GM21390 (cell line): ENCODE results near the gene NDUFA12.
"Not testable (repeated sequence)": the region's sequence is repeated elsewhere in the genome, so short reads cannot be mapped to it uniquely, and the experiment has no call there.

Experiments
- ATAC-seq: cut with Tn5 transposase; IDR thresholded peaks from one replicate; pipeline ENCODE4 v1.9.1; 2021; ENCODE audit not compliant: unreplicated experiment

Gene NDUFA12

GRCh38 chr12:95003213-95003920, at the start of gene NDUFA12:
NDUFA12 (minus strand) TSS chr12:95003697; CDS start chr12:95003680, 17 bp downstream.
- ATAC-seq, result peak; percentile 99

GRCh38 chr12:95051241-95051640, 47.7 kb upstream of the NDUFA12 start:
- ATAC-seq, result no peak

- no peak for ATAC-seq
Observed at GRCh38 chr12:95037906-95038305, 34.4 kb upstream of the NDUFA12 start.

GRCh38 chr12:95034750-95035149, 31.3 kb upstream of the NDUFA12 start:
- ATAC-seq, result no peak

- ATAC-seq, result no peak
Observed at GRCh38 chr12:95022477-95022876, 19.0 kb upstream of the NDUFA12 start.

- no peak for ATAC-seq
Observed at GRCh38 chr12:95017482-95017881, 14.0 kb upstream of the NDUFA12 start.

- ATAC-seq, result no peak
Observed at GRCh38 chr12:95016120-95016519, 12.6 kb upstream of the NDUFA12 start.

- no peak for ATAC-seq
Observed at GRCh38 chr12:95014554-95014953, 11.1 kb upstream of the NDUFA12 start.

- ATAC-seq, result no peak
Observed at GRCh38 chr12:95006206-95006605, 2.7 kb upstream of the NDUFA12 start.

- no peak for ATAC-seq
Observed at GRCh38 chr12:95004610-95005009, 1.1 kb upstream of the NDUFA12 start.

GRCh38 chr12:95003921-95004272, 400 bp upstream of the NDUFA12 start:
- ATAC-seq, result peak; percentile 5

GRCh38 chr12:95002754-95003153, 743 bp downstream of the NDUFA12 start:
- no peak for ATAC-seq

- ATAC-seq, result no peak
Observed at GRCh38 chr12:94998326-94998725, 5.2 kb downstream of the NDUFA12 start.

- ATAC-seq, result no peak
Observed at GRCh38 chr12:94997726-94998125, 5.8 kb downstream of the NDUFA12 start.

GRCh38 chr12:94997061-94997460, 6.4 kb downstream of the NDUFA12 start:
- ATAC-seq, result no peak

- ATAC-seq, result no peak
Observed at GRCh38 chr12:94994312-94994711, 9.2 kb downstream of the NDUFA12 start.

- not testable (repeated sequence) for ATAC-seq
Observed at GRCh38 chr12:94993855-94994254, 9.6 kb downstream of the NDUFA12 start.

GRCh38 chr12:94990222-94990621, 13.3 kb downstream of the NDUFA12 start:
- no peak for ATAC-seq

GRCh38 chr12:94988471-94988870, 15.0 kb downstream of the NDUFA12 start:
- ATAC-seq, result no peak

- ATAC-seq, result no peak
Observed at GRCh38 chr12:94987801-94988200, 15.7 kb downstream of the NDUFA12 start.

- ATAC-seq, result no peak
Observed at GRCh38 chr12:94987076-94987669, 16.3 kb downstream of the NDUFA12 start.

GRCh38 chr12:94985099-94985498, 18.4 kb downstream of the NDUFA12 start:
- not testable (repeated sequence) for ATAC-seq

- ATAC-seq, result no peak
Observed at GRCh38 chr12:94983321-94983720, 20.2 kb downstream of the NDUFA12 start.
